ENCODE measurements around the gene HAUS1. TPM values are rescaled to one million over a fixed set of nuclear protein-coding genes. Genes with fewer than 3 reads are reported as not detected.

The HAUS1 gene
- total and polyA plus RNA-seq, 2 donors (not counting 3 experiments of a cell fraction or from before 2014, with no cell fraction given) = 29.4 to 57.1 TPM

DNA sequence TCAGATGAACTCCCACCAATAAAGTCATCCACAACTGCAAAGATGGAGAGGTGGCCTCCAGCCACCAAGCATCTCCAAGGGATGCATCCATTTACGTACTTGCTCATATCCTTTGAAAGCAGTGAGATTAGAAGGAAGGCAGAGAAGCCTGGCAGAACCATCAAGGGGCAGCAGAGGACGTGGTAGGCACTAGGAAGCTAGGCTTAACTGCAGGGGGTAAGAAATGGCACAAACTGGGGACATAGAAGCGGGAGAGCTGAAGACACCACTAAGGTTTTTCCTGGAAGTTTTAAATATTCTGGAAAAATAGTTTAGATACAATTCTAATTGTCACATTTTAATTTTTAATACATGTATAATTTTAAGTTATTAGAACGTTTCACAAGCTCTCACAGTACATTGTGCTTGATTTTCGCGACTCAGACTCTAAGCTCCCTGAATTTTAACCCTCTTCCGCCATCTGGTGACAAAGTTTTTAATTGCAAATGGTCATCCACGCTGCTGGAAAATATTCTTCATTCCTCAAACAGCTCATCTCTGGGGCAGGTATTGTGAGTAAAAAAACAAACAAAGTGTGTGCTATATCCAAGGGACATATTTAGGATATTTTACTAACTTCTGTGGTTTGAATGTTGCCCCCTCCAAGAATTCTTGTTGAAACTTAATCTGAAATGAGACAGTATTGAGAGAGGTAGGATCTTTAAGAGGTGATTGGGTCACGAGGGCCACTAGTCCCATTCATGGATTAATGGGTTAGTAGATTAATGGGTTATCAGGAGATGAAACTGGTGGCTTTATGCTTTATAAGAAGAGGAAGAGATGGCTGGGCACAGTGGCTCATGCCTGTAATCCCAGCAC, 30.5 kb upstream of the HAUS1 start:
- TF ChIP-seq GATA2 (IDR thresholded peaks at IDR 0.05; ENCODE audit: insufficient read depth, insufficient read length, low read depth, low read length) = no peak
- TF ChIP-seq, protein P1, sequence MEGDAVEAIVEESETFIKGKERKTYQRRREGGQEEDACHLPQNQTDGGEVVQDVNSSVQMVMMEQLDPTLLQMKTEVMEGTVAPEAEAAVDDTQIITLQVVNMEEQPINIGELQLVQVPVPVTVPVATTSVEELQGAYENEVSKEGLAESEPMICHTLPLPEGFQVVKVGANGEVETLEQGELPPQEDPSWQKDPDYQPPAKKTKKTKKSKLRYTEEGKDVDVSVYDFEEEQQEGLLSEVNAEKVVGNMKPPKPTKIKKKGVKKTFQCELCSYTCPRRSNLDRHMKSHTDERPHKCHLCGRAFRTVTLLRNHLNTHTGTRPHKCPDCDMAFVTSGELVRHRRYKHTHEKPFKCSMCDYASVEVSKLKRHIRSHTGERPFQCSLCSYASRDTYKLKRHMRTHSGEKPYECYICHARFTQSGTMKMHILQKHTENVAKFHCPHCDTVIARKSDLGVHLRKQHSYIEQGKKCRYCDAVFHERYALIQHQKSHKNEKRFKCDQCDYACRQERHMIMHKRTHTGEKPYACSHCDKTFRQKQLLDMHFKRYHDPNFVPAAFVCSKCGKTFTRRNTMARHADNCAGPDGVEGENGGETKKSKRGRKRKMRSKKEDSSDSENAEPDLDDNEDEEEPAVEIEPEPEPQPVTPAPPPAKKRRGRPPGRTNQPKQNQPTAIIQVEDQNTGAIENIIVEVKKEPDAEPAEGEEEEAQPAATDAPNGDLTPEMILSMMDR (IDR thresholded peaks at IDR 0.05; ENCODE audit: extremely low read depth in 1 of 2, insufficient read depth in 1 of 2, low read depth in 1 of 2, low read length in 2 of 2) = peak; percentile 37 to 48
- Histone ChIP-seq H3K4me2 (ENCODE audit: insufficient read depth, low read length) (no peak overlapping the region), H3K27me3 (ENCODE audit: control insufficient read depth in 2 of 2, insufficient read depth in 2 of 2, low read length in 2 of 2) (no peaks in the 10 kb centered on the region), H3K36me3 (ENCODE audit: control insufficient read depth in 2 of 2, extremely low read depth in 1 of 2, insufficient read depth in 2 of 2, low read length in 2 of 2) (no peaks in the 10 kb centered on the region), H3K9ac (replicated peaks; ENCODE audit: extremely low read depth, insufficient read depth, low read length) (no peak overlapping the region), H3K9me3 (replicated peaks; ENCODE audit: control insufficient read depth, insufficient read depth, low read length) (no peaks in the 10 kb centered on the region), H4K20me1 (replicated peaks; ENCODE audit: control insufficient read depth, extremely low read depth, insufficient read depth, low read length) (no peaks in the 10 kb centered on the region), H3K79me2 (ENCODE audit: control insufficient read depth, insufficient read depth, low read length) (no peaks in the 10 kb centered on the region), H2AFZ (ENCODE audit: low read depth, low read length) (no peak overlapping the region), H3K9me1 (replicated peaks; ENCODE audit: control insufficient read depth, extremely low read depth, insufficient read depth, low read length) (no peaks in the 10 kb centered on the region), H3K4me3 (replicated peaks in 1 of 3; ENCODE audit: insufficient read depth in 1 of 3, low read depth in 1 of 3, low read length in 3 of 3) (no peak overlapping the region), H3K27ac (ENCODE audit: insufficient read depth, low read depth, low read length) (no peak overlapping the region), H3K4me1 (ENCODE audit: control insufficient read depth, extremely low read depth, insufficient read depth, low read length) (peaks cover 9% of the 10 kb centered on the region)
- no TSS peak for BruUV-seq (replicated peaks)
- DNase-seq (ENCODE audit: low read depth, low spot score) (peak; percentile 75), FAIRE-seq (peak; percentile 84)
- ChIA-PET POLR2A (interaction anchor here (0.5 kb wide), 1 partner anchor 135 kb away, joined by 6 read pairs; no protein-coding TSS in a partner anchor), CTCF (interaction anchor here (0.6 to 3.8 kb wide), 71 partner anchors 10 to 584 kb away, joined by 3 to 148 read pairs (median 4); partner anchors contain the start of gene ATP5F1A)
- intact Hi-C loops (cut with micrococcal nuclease) = loop anchor here (1.0 to 5.0 kb wide), 6 partner anchors 99 to 408 kb away; no protein-coding TSS in a partner anchor
- dilution Hi-C loops (cut with MboI; ENCODE audit: extremely low pct_ligation_motif_present, low sequenced_read_pairs) = no loop called here

DNA sequence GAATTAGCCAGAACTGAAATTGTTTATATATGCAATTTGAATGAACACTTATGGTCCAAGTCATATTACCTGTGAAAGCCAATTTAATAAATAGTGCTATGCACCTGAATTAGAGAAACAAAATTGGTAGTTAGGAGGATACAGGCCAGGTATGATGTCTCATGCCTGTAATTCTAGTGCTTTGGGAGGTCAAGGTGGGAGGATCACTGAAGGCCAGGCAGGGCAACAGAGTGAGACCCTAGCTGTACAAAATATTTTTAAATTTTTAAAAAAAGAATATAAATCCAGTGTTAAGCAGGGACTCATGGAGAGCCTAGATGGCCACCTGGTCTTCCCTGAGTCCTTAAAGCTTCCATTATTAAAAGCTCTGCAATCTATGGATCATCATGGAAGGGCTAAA, 24.8 kb upstream of the HAUS1 start:
- FAIRE-seq (no peak), DNase-seq (ENCODE audit: low read depth, low spot score) (no peak)
- H3K4me3 ChIP-seq (replicated peaks in 1 of 3; ENCODE audit: insufficient read depth in 1 of 3, low read depth in 1 of 3, low read length in 3 of 3) = no peak overlapping the region
- ChIA-PET POLR2A (no interaction called here), CTCF (interaction anchor here (0.6 to 1.3 kb wide), 2 partner anchors 199 to 414 kb away, joined by 3 read pairs; no protein-coding TSS in a partner anchor)
- H3K4me2 ChIP-seq (ENCODE audit: insufficient read depth, low read length) = no peak overlapping the region
- H3K4me1 ChIP-seq (ENCODE audit: control insufficient read depth, extremely low read depth, insufficient read depth, low read length) = no peaks in the 10 kb centered on the region
- peaks cover 9 to 21% of the 10 kb centered on the region in 2 experiments for H3K36me3 ChIP-seq (ENCODE audit: control insufficient read depth in 2 of 2, extremely low read depth in 1 of 2, insufficient read depth in 2 of 2, low read length in 2 of 2)
- no peaks in the 10 kb centered on the region for H3K27me3 ChIP-seq (ENCODE audit: control insufficient read depth in 2 of 2, insufficient read depth in 2 of 2, low read length in 2 of 2)
- H3K27ac ChIP-seq (ENCODE audit: insufficient read depth, low read depth, low read length) = no peak overlapping the region
- intact Hi-C loops (cut with micrococcal nuclease) (no loop called here), dilution Hi-C loops (cut with MboI; ENCODE audit: extremely low pct_ligation_motif_present, low sequenced_read_pairs) (no loop called here)
- H4K20me1 ChIP-seq (replicated peaks; ENCODE audit: control insufficient read depth, extremely low read depth, insufficient read depth, low read length) = no peaks in the 10 kb centered on the region
- H3K9ac ChIP-seq (replicated peaks; ENCODE audit: extremely low read depth, insufficient read depth, low read length) = no peak overlapping the region
- no peak overlapping the region for H2AFZ ChIP-seq (ENCODE audit: low read depth, low read length)
- H3K9me1 ChIP-seq (replicated peaks; ENCODE audit: control insufficient read depth, extremely low read depth, insufficient read depth, low read length) = no peaks in the 10 kb centered on the region
- BruUV-seq (replicated peaks) = no TSS peak
- no peak for TF ChIP-seq MYC (IDR thresholded peaks at IDR 0.05; ENCODE audit: low read depth, low read length)
- TF ChIP-seq POLR2A (IDR thresholded peaks at IDR 0.05; ENCODE audit: low read depth, low read length) = no peak
- TF ChIP-seq, protein P2, sequence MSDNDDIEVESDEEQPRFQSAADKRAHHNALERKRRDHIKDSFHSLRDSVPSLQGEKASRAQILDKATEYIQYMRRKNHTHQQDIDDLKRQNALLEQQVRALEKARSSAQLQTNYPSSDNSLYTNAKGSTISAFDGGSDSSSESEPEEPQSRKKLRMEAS (IDR thresholded peaks at IDR 0.05; ENCODE audit: insufficient read depth, insufficient read length) = no peak
- TF ChIP-seq, protein P1 (IDR thresholded peaks at IDR 0.05; ENCODE audit: extremely low read depth in 1 of 2, insufficient read depth in 1 of 2, low read depth in 1 of 2, low read length in 2 of 2) = no peak
- no peak for TF ChIP-seq EZH2 (IDR thresholded peaks at IDR 0.05; ENCODE audit: borderline replicate concordance, low read depth, low read length, severe bottlenecking)
- TF ChIP-seq FOS (IDR thresholded peaks at IDR 0.05; ENCODE audit: borderline replicate concordance, insufficient read depth, low read length) = no peak
- TF ChIP-seq GATA2 (IDR thresholded peaks at IDR 0.05; ENCODE audit: insufficient read depth, insufficient read length, low read depth, low read length) = no peak
- no peak for TF ChIP-seq JUN (IDR thresholded peaks at IDR 0.05; ENCODE audit: borderline replicate concordance, insufficient read depth, insufficient read length, low read depth)
- no peak for TF ChIP-seq POLR2AphosphoS5 (IDR thresholded peaks at IDR 0.05; ENCODE audit: insufficient read depth, low read depth, low read length)
- H3K79me2 ChIP-seq (ENCODE audit: control insufficient read depth, insufficient read depth, low read length) = no peaks in the 10 kb centered on the region
- no peaks in the 10 kb centered on the region for H3K9me3 ChIP-seq (replicated peaks; ENCODE audit: control insufficient read depth, insufficient read depth, low read length)

Data from endothelial cell of umbilical vein (primary cell).